ENCODE results near the gene NHLRC4. TPM values are rescaled to one million over a fixed set of nuclear protein-coding genes. Genes with fewer than 3 reads are reported as not detected.

Gene NHLRC4, protein sequence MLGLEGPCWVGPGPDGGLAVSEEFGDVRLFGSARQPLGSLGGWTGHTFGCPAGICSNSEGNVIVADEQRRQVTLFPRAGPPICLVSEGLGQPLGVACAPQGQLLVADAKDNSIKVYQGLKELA
- 1 to 10 TPM; 7.0 to 8.6 TPM for total RNA-seq
- 1 to 10 TPM; 2.3 to 4.5 TPM for polyA plus RNA-seq
- long read RNA-seq, donor 1, partial matches to known transcripts, result 0 of 4 reads
- long read RNA-seq, donor 1, other reads (novel, unspliced or antisense), result 0 of 4 reads
- long read RNA-seq, donor 2, result 0 reads
- long read RNA-seq, donor 3, partial matches to known transcripts, result 0 of 1 reads
- long read RNA-seq, donor 3, other reads (novel, unspliced or antisense), result 0 of 1 reads
- long read RNA-seq, donor 4, result 0 reads
- long read RNA-seq, donor 5, result 0 reads

GRCh38 chr16:566475-567372 is at the start of gene NHLRC4:
NHLRC4 (plus strand) TSS chr16:567005; CDS start chr16:568048, 1,043 bp downstream.
- Histone ChIP-seq H3K9ac (ENCODE audit: insufficient read depth in 1 of 2, low read length in 2 of 2) (peak within 1 kb of the TSS in 1 of 2 donors; percentile 3), H3K4me3 (no peak within 1 kb of the TSS), H3K27ac (ENCODE audit: low read depth in 1 of 2, low read length in 1 of 2) (no peak within 1 kb of the TSS), H3K4me1 (ENCODE audit: control insufficient read depth in 5 of 5, insufficient read depth in 5 of 5, low read length in 5 of 5) (peaks cover 0 to 35% (median 21%) of the 10 kb centered on the region in 5 donors), H3K27me3 (ENCODE audit: control insufficient read depth in 3 of 3, insufficient read depth in 3 of 3, low read length in 2 of 3) (peaks cover 0 to 12% (median 5%) of the 10 kb centered on the region in 3 donors), H3K36me3 (ENCODE audit: control insufficient read depth in 4 of 4, insufficient read depth in 4 of 4, low read length in 4 of 4) (no peaks in the 10 kb centered on the region), H3K9me3 (ENCODE audit: control insufficient read depth in 4 of 4, insufficient read depth in 3 of 4, low read length in 3 of 4) (peaks cover 0 to 4% (median 0%) of the 10 kb centered on the region in 4 donors)
- ATAC-seq (ENCODE audit: insufficient read depth, low FRiP score), result no peak
- 28 to 32% methylated on average over 26 of the region's 26 CpGs for WGBS, 2 donors
- peak; percentile 76 to 87 (median 81) for DNase-seq
- TF ChIP-seq, protein P1, sequence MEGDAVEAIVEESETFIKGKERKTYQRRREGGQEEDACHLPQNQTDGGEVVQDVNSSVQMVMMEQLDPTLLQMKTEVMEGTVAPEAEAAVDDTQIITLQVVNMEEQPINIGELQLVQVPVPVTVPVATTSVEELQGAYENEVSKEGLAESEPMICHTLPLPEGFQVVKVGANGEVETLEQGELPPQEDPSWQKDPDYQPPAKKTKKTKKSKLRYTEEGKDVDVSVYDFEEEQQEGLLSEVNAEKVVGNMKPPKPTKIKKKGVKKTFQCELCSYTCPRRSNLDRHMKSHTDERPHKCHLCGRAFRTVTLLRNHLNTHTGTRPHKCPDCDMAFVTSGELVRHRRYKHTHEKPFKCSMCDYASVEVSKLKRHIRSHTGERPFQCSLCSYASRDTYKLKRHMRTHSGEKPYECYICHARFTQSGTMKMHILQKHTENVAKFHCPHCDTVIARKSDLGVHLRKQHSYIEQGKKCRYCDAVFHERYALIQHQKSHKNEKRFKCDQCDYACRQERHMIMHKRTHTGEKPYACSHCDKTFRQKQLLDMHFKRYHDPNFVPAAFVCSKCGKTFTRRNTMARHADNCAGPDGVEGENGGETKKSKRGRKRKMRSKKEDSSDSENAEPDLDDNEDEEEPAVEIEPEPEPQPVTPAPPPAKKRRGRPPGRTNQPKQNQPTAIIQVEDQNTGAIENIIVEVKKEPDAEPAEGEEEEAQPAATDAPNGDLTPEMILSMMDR (IDR thresholded peaks at IDR 0.05; ENCODE audit: control extremely low read depth, extremely low read depth), result no peak

GRCh38 chr16:518858-519257 is 47.9 kb upstream of the NHLRC4 start:
- 94 to 96% methylated on average over 9 of the region's 9 CpGs for WGBS, 2 donors
- no peaks in the 10 kb centered on the region for H3K9me3 ChIP-seq (ENCODE audit: control insufficient read depth in 4 of 4, insufficient read depth in 3 of 4, low read length in 3 of 4)
- H3K9ac ChIP-seq (ENCODE audit: insufficient read depth in 1 of 2, low read length in 2 of 2), result no peak overlapping the region
- peaks cover 0 to 34% (median 16%) of the 10 kb centered on the region in 4 donors for H3K36me3 ChIP-seq (ENCODE audit: control insufficient read depth in 4 of 4, insufficient read depth in 4 of 4, low read length in 4 of 4)
- DNase-seq, result no peak
- H3K4me1 ChIP-seq (ENCODE audit: control insufficient read depth in 5 of 5, insufficient read depth in 5 of 5, low read length in 5 of 5), result no peaks in the 10 kb centered on the region
- TF ChIP-seq, protein P1 (IDR thresholded peaks at IDR 0.05; ENCODE audit: control extremely low read depth, extremely low read depth), result no peak
- no peak overlapping the region for H3K4me3 ChIP-seq
- H3K27me3 ChIP-seq (ENCODE audit: control insufficient read depth in 3 of 3, insufficient read depth in 3 of 3, low read length in 2 of 3), result no peaks in the 10 kb centered on the region
- no peak overlapping the region for H3K27ac ChIP-seq (ENCODE audit: low read depth in 1 of 2, low read length in 1 of 2)
- no peak for ATAC-seq (ENCODE audit: insufficient read depth, low FRiP score)

DNA sequence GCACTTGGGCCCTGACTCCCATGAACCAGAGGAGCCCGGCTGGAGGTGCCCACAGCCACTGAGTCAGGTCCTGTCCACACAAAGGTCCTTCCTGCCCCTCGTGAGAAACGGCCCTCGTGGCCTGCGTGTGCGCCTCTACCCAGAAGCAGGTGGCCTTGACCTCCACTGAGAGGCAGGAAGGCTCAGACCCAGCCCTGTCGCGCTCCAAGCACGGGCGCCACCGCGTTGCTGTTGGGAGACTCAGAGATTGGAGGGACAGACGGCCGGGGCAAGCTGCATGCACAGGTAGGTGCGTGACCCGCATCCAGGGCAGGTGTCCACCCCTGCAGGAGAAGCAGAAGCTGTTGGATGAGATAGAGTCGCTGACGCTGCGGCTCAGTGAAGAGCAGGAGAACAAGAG is 47.4 kb upstream of the NHLRC4 start:
- 95% methylated on average over 19 of the region's 19 CpGs for WGBS, 2 donors
- H3K27ac ChIP-seq (ENCODE audit: low read depth in 1 of 2, low read length in 1 of 2), result no peak overlapping the region
- H3K4me1 ChIP-seq (ENCODE audit: control insufficient read depth in 5 of 5, insufficient read depth in 5 of 5, low read length in 5 of 5), result no peaks in the 10 kb centered on the region
- no peak for DNase-seq
- no peaks in the 10 kb centered on the region for H3K27me3 ChIP-seq (ENCODE audit: control insufficient read depth in 3 of 3, insufficient read depth in 3 of 3, low read length in 2 of 3)
- H3K36me3 ChIP-seq (ENCODE audit: control insufficient read depth in 4 of 4, insufficient read depth in 4 of 4, low read length in 4 of 4), result peaks cover 0 to 34% (median 16%) of the 10 kb centered on the region in 4 donors
- TF ChIP-seq, protein P1 (IDR thresholded peaks at IDR 0.05; ENCODE audit: control extremely low read depth, extremely low read depth), result no peak
- H3K9me3 ChIP-seq (ENCODE audit: control insufficient read depth in 4 of 4, insufficient read depth in 3 of 4, low read length in 3 of 4), result no peaks in the 10 kb centered on the region
- H3K4me3 ChIP-seq, result no peak overlapping the region
- ATAC-seq (ENCODE audit: insufficient read depth, low FRiP score), result no peak
- no peak overlapping the region for H3K9ac ChIP-seq (ENCODE audit: insufficient read depth in 1 of 2, low read length in 2 of 2)

All from lung (tissue), 16 donors.